Prostate gland (tissue), 2 donors: Measurements from ENCODE around the gene PSMF1. TPM values are rescaled to one million over a fixed set of nuclear protein-coding genes. Genes with fewer than 3 reads are reported as not detected.

Experiments used
- DNase-seq: peaks from one replicate; pipeline ENCODE4 v3.0.0-alpha.2; 2019; ENCODE audit warnings: low spot score
- H3K27ac ChIP-seq, 2 donors: fragments of 200-600 bp; sonication (generic); 2 replicates each; pipeline ENCODE4 v1.5.1; 2017 to 2019
- H3K27me3 ChIP-seq: fragments of 200-600 bp; sonication (generic); replicated peaks from 2 replicates; pipeline ENCODE4 v1.5.1; 2019; ENCODE audit not compliant: insufficient read depth
- H3K36me3 ChIP-seq, 2 donors: fragments of 200-600 bp; sonication (generic); 1 replicate in 1 of 2; 2 replicates in 1 of 2; pipeline versions ENCODE4 v1.5.1 to v1.8.1; 2017 to 2019
- H3K4me1 ChIP-seq: fragments of 200-600 bp; sonication (generic); replicated peaks from 2 replicates; pipeline ENCODE4 v1.5.1; 2019
- H3K4me3 ChIP-seq, 2 donors: fragments of 200-600 bp; sonication (generic); 2 replicates each; pipeline ENCODE4 v1.5.1; 2017 to 2019
- H3K9me3 ChIP-seq: fragments of 200-600 bp; sonication (generic); 2 replicates; pipeline ENCODE4 v1.5.1; 2017
- POLR2A ChIP-seq: fragments of 450-650 bp; IDR thresholded peaks from one replicate; pipeline ENCODE4 v1.6.1; 2016; ENCODE audit warnings: antibody characterized with exemption, mild to moderate bottlenecking
- POLR2AphosphoS5 ChIP-seq: sonication (generic); formaldehyde crosslinking; IDR thresholded peaks from one replicate; pipeline ENCODE4 v1.6.1; 2017; ENCODE audit warnings: antibody characterized with exemption
- WGBS: methylation state at CpG from one replicate; pipeline ENCODE4 v1.1.5; 2018; 5-methylcytosine and 5-hydroxymethylcytosine counted together
- intact Hi-C: fragments of 100-400 bp; cut with DNase I; formaldehyde crosslinking; loops from one replicate; pipeline ENCODE4 v1.14.2; 2022
- total RNA-seq, 2 donors: library from RNA; depleted of rRNA; stranded (reverse); fragments of >200 nt; gene quantifications; one replicate each; pipeline ENCODE4 v1.1.0, GENCODE V29; 2016
- TF ChIP-seq, protein P1 (sequence below), 4 experiments: fragments of 200-600 bp in 2 of 4; fragments of 450-650 bp in 2 of 4; sonication (generic) in 2 of 4; IDR thresholded peaks; 1 replicate in 3 of 4; 2 replicates in 1 of 4; pipeline ENCODE4 v1.5.1; 2016 to 2019; ENCODE audit warnings: antibody characterized with exemption in 4 of 4, mild to moderate bottlenecking in 2 of 4, moderate library complexity in 2 of 4

Gene PSMF1
- total RNA-seq, 2 donors from 2014 or later, result 76.8 to 282 TPM

DNA sequence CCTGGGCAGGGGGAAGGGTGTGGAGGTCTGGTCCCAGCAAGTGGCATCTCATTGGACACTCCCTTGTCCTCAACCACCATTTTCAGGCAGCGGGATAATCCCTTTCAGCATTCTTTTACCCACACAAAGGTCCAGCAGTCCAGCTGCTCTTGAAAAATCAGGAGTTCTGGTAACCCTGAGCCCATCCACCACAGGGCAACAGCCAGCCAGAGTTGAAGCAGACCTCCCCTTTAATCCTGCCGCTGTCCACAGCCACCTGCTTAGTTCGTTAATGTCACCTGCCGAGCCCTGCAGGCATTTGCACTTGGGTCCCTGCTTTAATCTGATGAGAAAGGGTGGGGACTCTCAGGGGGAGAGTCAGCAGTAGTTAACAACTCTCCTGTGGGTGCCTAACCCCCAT is 55.3 kb downstream of the PSMF1 start:
- intact Hi-C loops, result no loop called here
- Histone ChIP-seq H3K27me3 (no peaks in the 10 kb centered on the region), H3K27ac (no peak overlapping the region), H3K9me3 (no peaks in the 10 kb centered on the region), H3K36me3 (peaks cover 0 to 3% of the 10 kb centered on the region in 2 donors), H3K4me1 (no peaks in the 10 kb centered on the region), H3K4me3 (no peak overlapping the region)
- 66% methylated on average over 4 of the region's 4 CpGs for WGBS
- DNase-seq, result no peak
- TF ChIP-seq, protein P1, sequence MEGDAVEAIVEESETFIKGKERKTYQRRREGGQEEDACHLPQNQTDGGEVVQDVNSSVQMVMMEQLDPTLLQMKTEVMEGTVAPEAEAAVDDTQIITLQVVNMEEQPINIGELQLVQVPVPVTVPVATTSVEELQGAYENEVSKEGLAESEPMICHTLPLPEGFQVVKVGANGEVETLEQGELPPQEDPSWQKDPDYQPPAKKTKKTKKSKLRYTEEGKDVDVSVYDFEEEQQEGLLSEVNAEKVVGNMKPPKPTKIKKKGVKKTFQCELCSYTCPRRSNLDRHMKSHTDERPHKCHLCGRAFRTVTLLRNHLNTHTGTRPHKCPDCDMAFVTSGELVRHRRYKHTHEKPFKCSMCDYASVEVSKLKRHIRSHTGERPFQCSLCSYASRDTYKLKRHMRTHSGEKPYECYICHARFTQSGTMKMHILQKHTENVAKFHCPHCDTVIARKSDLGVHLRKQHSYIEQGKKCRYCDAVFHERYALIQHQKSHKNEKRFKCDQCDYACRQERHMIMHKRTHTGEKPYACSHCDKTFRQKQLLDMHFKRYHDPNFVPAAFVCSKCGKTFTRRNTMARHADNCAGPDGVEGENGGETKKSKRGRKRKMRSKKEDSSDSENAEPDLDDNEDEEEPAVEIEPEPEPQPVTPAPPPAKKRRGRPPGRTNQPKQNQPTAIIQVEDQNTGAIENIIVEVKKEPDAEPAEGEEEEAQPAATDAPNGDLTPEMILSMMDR (IDR thresholded peaks at IDR 0.05), result no peak
- TF ChIP-seq POLR2A (no peak), POLR2AphosphoS5 (no peak)

DNA sequence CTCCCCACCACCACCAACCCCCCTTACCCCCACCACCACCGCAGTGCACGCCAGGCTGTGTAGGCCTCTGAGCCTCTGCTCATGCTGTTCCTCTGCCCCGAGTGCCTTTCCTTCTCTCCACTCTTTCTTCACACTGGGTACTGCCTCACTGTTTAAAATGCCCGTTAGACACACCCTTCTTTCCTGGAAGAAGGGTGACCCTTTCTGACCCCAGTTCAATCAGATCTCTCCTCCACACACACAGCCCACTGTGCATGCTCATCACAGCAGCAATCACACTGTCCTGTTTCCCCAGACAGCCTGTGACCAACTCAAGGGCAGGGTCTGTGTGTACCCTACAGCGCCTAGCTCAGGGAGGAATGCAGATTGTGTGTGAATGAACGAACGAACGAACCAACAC is 56.4 kb downstream of the PSMF1 start:
- Histone ChIP-seq H3K4me1 (no peaks in the 10 kb centered on the region), H3K9me3 (no peaks in the 10 kb centered on the region), H3K27me3 (no peaks in the 10 kb centered on the region), H3K27ac (no peak overlapping the region), H3K4me3 (no peak overlapping the region), H3K36me3 (no peaks in the 10 kb centered on the region)
- intact Hi-C loops, result no loop called here
- no peak for DNase-seq
- WGBS, result 87% methylated on average over 8 of the region's 8 CpGs
- TF ChIP-seq POLR2AphosphoS5, result no peak
- TF ChIP-seq, protein P1 (IDR thresholded peaks at IDR 0.05), result no peak
- no peak for TF ChIP-seq POLR2A

DNA sequence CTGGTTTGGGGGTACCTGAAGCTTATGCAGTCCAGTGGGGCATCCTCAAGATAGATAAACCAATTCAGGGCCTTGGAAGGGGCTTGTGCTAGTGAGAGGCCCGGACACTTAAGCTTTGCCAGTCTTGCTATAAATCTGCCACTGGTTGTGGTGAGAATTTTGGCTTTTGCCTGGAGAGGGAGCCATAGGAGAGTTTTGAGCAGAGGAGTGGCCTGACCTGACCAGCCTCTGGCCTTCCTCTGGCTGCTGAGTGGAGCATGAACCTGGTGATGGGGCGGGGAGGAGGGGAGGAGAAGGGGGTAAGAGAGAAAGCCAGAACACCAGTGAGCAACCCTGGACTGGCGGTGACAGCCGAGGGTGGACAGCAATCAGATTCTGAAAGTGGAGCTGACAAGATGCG is 59.3 kb downstream of the PSMF1 start:
- Histone ChIP-seq H3K4me3 (no peak overlapping the region), H3K36me3 (no peaks in the 10 kb centered on the region), H3K4me1 (no peaks in the 10 kb centered on the region), H3K27ac (no peak overlapping the region), H3K9me3 (no peaks in the 10 kb centered on the region), H3K27me3 (no peaks in the 10 kb centered on the region)
- no peak for DNase-seq
- 78% methylated on average over 5 of the region's 5 CpGs for WGBS
- intact Hi-C loops, result no loop called here
- TF ChIP-seq POLR2A (no peak), POLR2AphosphoS5 (no peak)
- TF ChIP-seq, protein P1 (IDR thresholded peaks at IDR 0.05), result no peak

DNA sequence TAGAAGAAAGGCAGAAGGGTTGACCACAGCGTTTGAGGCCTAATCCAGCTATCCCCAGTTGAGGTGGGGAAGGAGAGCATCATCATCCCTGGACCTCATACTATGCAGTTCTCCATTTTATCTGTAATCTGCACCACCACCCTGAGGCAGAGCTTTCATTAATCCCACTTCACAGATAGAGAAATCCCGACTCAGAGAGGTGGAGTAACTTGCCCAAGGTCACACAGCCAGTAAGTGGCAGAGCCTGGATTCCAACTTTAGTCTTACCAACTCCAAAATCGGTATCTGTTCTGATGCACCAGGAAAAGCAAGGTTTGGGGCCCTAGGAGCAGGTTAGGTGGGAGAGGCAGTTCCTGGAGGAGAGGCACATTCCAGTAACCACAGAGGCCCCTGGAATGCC is 59.7 kb downstream of the PSMF1 start:
- Histone ChIP-seq H3K9me3 (no peaks in the 10 kb centered on the region), H3K27ac (no peak overlapping the region), H3K4me1 (no peaks in the 10 kb centered on the region), H3K36me3 (no peaks in the 10 kb centered on the region), H3K27me3 (no peaks in the 10 kb centered on the region), H3K4me3 (no peak overlapping the region)
- intact Hi-C loops, result no loop called here
- no peak for DNase-seq
- WGBS, result 91% methylated on average over 3 of the region's 3 CpGs
- TF ChIP-seq POLR2A (no peak), POLR2AphosphoS5 (no peak)

DNA sequence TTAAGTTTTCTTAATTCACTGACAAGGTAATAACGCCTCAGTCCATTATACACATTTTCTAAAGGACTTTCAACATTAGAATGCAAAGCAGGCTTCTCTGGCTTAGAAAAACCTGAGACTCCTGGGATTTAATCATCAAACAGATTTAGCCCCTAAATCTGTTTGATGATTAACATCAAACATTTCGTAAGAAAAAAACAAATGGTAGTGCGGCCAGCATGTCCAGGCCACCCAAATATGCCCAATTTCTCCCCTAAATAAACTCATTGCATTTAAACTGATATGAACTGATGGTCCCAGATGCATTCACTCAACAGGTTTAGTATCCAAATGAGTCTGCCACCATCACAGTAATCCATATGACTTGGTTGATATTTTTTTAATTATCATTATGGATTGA is 60.2 kb downstream of the PSMF1 start:
- H3K36me3 ChIP-seq, result no peaks in the 10 kb centered on the region
- H3K9me3 ChIP-seq, result no peaks in the 10 kb centered on the region
- WGBS, result 90% methylated on average over 3 of the region's 3 CpGs
- no peak for DNase-seq
- H3K4me3 ChIP-seq, result no peak overlapping the region
- no peak overlapping the region for H3K27ac ChIP-seq
- intact Hi-C loops, result no loop called here
- TF ChIP-seq POLR2AphosphoS5, result no peak
- H3K4me1 ChIP-seq, result no peaks in the 10 kb centered on the region
- no peaks in the 10 kb centered on the region for H3K27me3 ChIP-seq

DNA sequence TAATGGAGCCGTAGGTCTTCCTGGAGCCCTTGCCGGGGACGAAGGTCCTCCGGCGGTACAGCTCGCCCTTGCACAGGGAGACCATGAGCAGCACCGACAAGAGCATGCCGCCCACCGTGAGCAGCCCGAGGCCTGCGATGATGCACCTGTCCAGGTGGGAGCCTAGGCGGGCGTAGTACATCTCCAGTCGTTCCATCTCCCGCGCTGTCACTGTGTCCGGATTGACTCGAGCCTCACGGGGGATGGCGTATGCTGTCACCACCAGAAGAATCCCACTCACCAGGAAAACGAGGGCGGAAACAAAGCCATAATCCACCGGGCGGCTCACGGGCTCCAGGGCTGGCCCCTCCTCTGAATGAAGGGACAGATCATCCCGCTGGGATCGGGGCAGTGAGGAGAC is 62.5 kb downstream of the PSMF1 start:
- DNase-seq, result no peak
- intact Hi-C loops, result no loop called here
- H3K9me3 ChIP-seq, result no peaks in the 10 kb centered on the region
- H3K27me3 ChIP-seq, result no peaks in the 10 kb centered on the region
- H3K36me3 ChIP-seq, result no peaks in the 10 kb centered on the region
- no peak overlapping the region for H3K27ac ChIP-seq
- TF ChIP-seq POLR2AphosphoS5 (no peak), POLR2A (no peak)
- TF ChIP-seq, protein P1 (IDR thresholded peaks at IDR 0.05), result no peak
- H3K4me3 ChIP-seq, result no peak overlapping the region
- 91% methylated on average over 19 of the region's 27 CpGs for WGBS
- H3K4me1 ChIP-seq, result no peaks in the 10 kb centered on the region
